HCT116 (cell line): Measurements from ENCODE around the gene FOXN3. TPM values are rescaled to one million over a fixed set of nuclear protein-coding genes. Genes with fewer than 3 reads are reported as not detected.

Experiments used
- ATAC-seq: fragments of 200-7000 bp; cut with Tn5 transposase; 2 replicates; pipeline ENCODE4 v1.9.1; 2020; ENCODE audit warnings: mild to moderate bottlenecking, moderate library complexity
- BruUV-seq: library from RNA; stranded (reverse); fragments of 400-500 nt; replicated peaks from 2 replicates; lab custom pipeline; 2021; lab: Mats Ljungman, UMichigan
- CTCF ChIA-PET: fragments of 300-600 bp; sonication (Branson Sonifier 250); formaldehyde crosslinking; loops from one replicate; lab custom pipeline; 2021; ENCODE audit warnings: antibody characterized with exemption; lab: Charles Lee
- POLR2A ChIA-PET: fragments of 300-600, 350-600 bp; sonication (Branson Sonifier 250); formaldehyde crosslinking; loops from one replicate; lab custom pipeline; 2021; ENCODE audit warnings: antibody characterized with exemption; lab: Charles Lee
- RAD21 ChIA-PET, 2 experiments: fragments of 300-600 bp; sonication (Branson Sonifier 250); formaldehyde crosslinking; loops; one replicate each; lab custom pipeline; 2023; ENCODE audit warnings: low total read pairs in 2 of 2; ENCODE audit not compliant: uncharacterized antibody in 2 of 2, unreplicated experiment in 2 of 2, low non-redundant PET in 1 of 2; lab: Charles Lee
- DNase-seq: peaks from one replicate; pipeline ENCODE4 v3.0.0-alpha.2; 2010; ENCODE audit warnings: low read depth, low spot score
- H2AFZ ChIP-seq: fragments of 200-600 bp; shearing (Covaris generic), sonication (generic); 2 replicates; pipeline ENCODE4 v1.6.1; 2017; ENCODE audit warnings: low read depth, mixed run types, mixed read lengths, antibody characterized with exemption, low read length; ENCODE audit not compliant: poor library complexity, severe bottlenecking
- H3K27ac ChIP-seq: 2 replicates; pipeline ENCODE4 v1.5.1; 2012; ENCODE audit warnings: low read depth, low read length
- H3K27me3 ChIP-seq: fragments of 200-600 bp; sonication (generic); 2 replicates; pipeline ENCODE4 v1.6.1; 2016; ENCODE audit warnings: mixed run types, low read length, mixed read lengths; ENCODE audit not compliant: insufficient read depth
- H3K36me3 ChIP-seq, 2 experiments: fragments of 200-500 bp in 1 of 2; fragments of 200-600 bp in 1 of 2; sonication (Bioruptor generic) in 1 of 2; sonication (generic) in 1 of 2; 2 replicates each; pipeline versions ENCODE4 v1.5.1 to v1.6.1; 2014 to 2016; ENCODE audit warnings: low read length in 2 of 2, inconsistent platforms in 1 of 2, mixed read lengths in 1 of 2, mixed run types in 1 of 2; ENCODE audit not compliant: insufficient read depth in 2 of 2, control insufficient read depth in 1 of 2
- H3K4me1 ChIP-seq, 2 experiments: fragments of 200-600 bp in 1 of 2; sonication (generic) in 1 of 2; 2 replicates each; pipeline versions ENCODE4 v1.5.1 to v1.6.1; 2012 to 2017; ENCODE audit warnings: low read length in 2 of 2, inconsistent platforms in 1 of 2, mild to moderate bottlenecking in 1 of 2, mixed read lengths in 1 of 2, mixed run types in 1 of 2, moderate library complexity in 1 of 2; ENCODE audit not compliant: insufficient read depth in 2 of 2, control insufficient read depth in 1 of 2
- H3K4me2 ChIP-seq: fragments of 200-600 bp; sonication (generic); 2 replicates; pipeline ENCODE4 v1.6.1; 2017; ENCODE audit warnings: mixed run types, low read length, mixed read lengths
- H3K4me3 ChIP-seq, 2 experiments: fragments of 200-600 bp in 1 of 2; sonication (generic) in 1 of 2; replicated peaks in 1 of 2; 2 replicates each; pipeline ENCODE4 v1.5.1; 2011 to 2016; ENCODE audit warnings: low read length in 2 of 2, control low read depth in 1 of 2, low read depth in 1 of 2, mild to moderate bottlenecking in 1 of 2, mixed read lengths in 1 of 2, mixed run types in 1 of 2
- H3K79me2 ChIP-seq: fragments of 200-600 bp; sonication (generic); 2 replicates; pipeline ENCODE4 v1.6.1; 2017; ENCODE audit warnings: mild to moderate bottlenecking, mixed run types, low read length, moderate library complexity, mixed read lengths; ENCODE audit not compliant: insufficient read depth
- H3K9ac ChIP-seq: fragments of 200-600 bp; sonication (generic); 2 replicates; pipeline ENCODE4 v1.6.1; 2016; ENCODE audit warnings: low read length, mixed read lengths
- H3K9me2 ChIP-seq: fragments of 200-600 bp; sonication (generic), shearing (Covaris generic); 2 replicates; pipeline ENCODE4 v1.6.1; 2017; ENCODE audit warnings: mixed run types, mild to moderate bottlenecking, moderate library complexity; ENCODE audit not compliant: insufficient read depth
- H3K9me3 ChIP-seq, 2 experiments: fragments of 200-500 bp in 1 of 2; fragments of 200-600 bp in 1 of 2; sonication (Bioruptor generic) in 1 of 2; sonication (generic) in 1 of 2; 2 replicates each; pipeline ENCODE4 v1.6.1; 2014 to 2017; ENCODE audit warnings: low read length in 2 of 2, mixed read lengths in 2 of 2, inconsistent platforms in 1 of 2, low read depth in 1 of 2, mild to moderate bottlenecking in 1 of 2, mixed run types in 1 of 2, moderate library complexity in 1 of 2; ENCODE audit not compliant: control insufficient read depth in 1 of 2, insufficient read depth in 1 of 2
- H4K20me1 ChIP-seq: fragments of 200-600 bp; sonication (generic), shearing (Covaris generic); 2 replicates; pipeline ENCODE4 v1.6.1; 2017; ENCODE audit warnings: mixed run types, mild to moderate bottlenecking, moderate library complexity; ENCODE audit not compliant: insufficient read depth
- ATF3 ChIP-seq: IDR thresholded peaks from 2 replicates; pipeline ENCODE4 v1.6.1; 2012
- CBX3 ChIP-seq: IDR thresholded peaks from 2 replicates; pipeline ENCODE4 v1.6.1; 2012; ENCODE audit warnings: low read depth
- CEBPB ChIP-seq: IDR thresholded peaks from 2 replicates; pipeline ENCODE4 v1.6.1; 2012; ENCODE audit warnings: low read depth
- CTCF ChIP-seq, 3 experiments: fragments of 200-600 bp in 1 of 3; sonication (generic) in 1 of 3; IDR thresholded peaks in 2 of 3; conservative IDR thresholded peaks in 1 of 3; 2 replicates each; pipeline ENCODE4 v1.5.1; 2012 to 2017; ENCODE audit warnings: low read depth in 2 of 3, low read length in 2 of 3, antibody characterized with exemption in 1 of 3, borderline replicate concordance in 1 of 3, control low read depth in 1 of 3, mild to moderate bottlenecking in 1 of 3, mixed read lengths in 1 of 3, mixed run types in 1 of 3, moderate library complexity in 1 of 3; ENCODE audit not compliant: insufficient read depth in 1 of 3
- ELF1 ChIP-seq: IDR thresholded peaks from 2 replicates; pipeline ENCODE4 v1.6.1; 2012; ENCODE audit warnings: low read depth, borderline replicate concordance
- EZH2 ChIP-seq: fragments of 200-600 bp; sonication (generic); IDR thresholded peaks from 2 replicates; pipeline ENCODE4 v1.6.1; 2017; ENCODE audit warnings: antibody characterized with exemption, mixed run types
- EZH2phosphoT487 ChIP-seq: fragments of 200-600 bp; IDR thresholded peaks from 2 replicates; pipeline ENCODE4 v1.6.1; 2018; ENCODE audit warnings: antibody characterized with exemption, borderline replicate concordance
- FOSL1 ChIP-seq: IDR thresholded peaks from 2 replicates; pipeline ENCODE4 v1.6.1; 2012; ENCODE audit warnings: low read depth
- JUND ChIP-seq: IDR thresholded peaks from 2 replicates; pipeline ENCODE4 v1.6.1; 2012
- POLR2A ChIP-seq: IDR thresholded peaks from 2 replicates; pipeline ENCODE4 v1.7.0; 2011; ENCODE audit warnings: borderline replicate concordance; ENCODE audit not compliant: insufficient read depth, insufficient read length; ENCODE audit errors: extremely low read depth
- POLR2AphosphoS5 ChIP-seq: IDR thresholded peaks from 2 replicates; pipeline ENCODE4 v1.6.1; 2011; ENCODE audit warnings: mild to moderate bottlenecking, low read depth, low read length, moderate library complexity
- RAD21 ChIP-seq: IDR thresholded peaks from 2 replicates; pipeline ENCODE4 v1.6.1; 2012; ENCODE audit warnings: low read depth, mild to moderate bottlenecking
- SIN3A ChIP-seq: IDR thresholded peaks from 2 replicates; pipeline ENCODE4 v1.6.1; 2012; ENCODE audit warnings: low read depth
- SP1 ChIP-seq: IDR thresholded peaks from 2 replicates; pipeline ENCODE4 v1.6.1; 2012; ENCODE audit warnings: low read depth
- SRF ChIP-seq: IDR thresholded peaks from 2 replicates; pipeline ENCODE4 v1.6.1; 2012; ENCODE audit warnings: low read depth
- TCF7L2 ChIP-seq: IDR thresholded peaks from 2 replicates; pipeline ENCODE4 v1.7.0; 2011; ENCODE audit warnings: borderline replicate concordance, inconsistent platforms; ENCODE audit not compliant: insufficient read depth, insufficient read length; ENCODE audit errors: extremely low read depth
- YY1 ChIP-seq: IDR thresholded peaks from 2 replicates; pipeline ENCODE4 v1.6.1; 2011; ENCODE audit warnings: low read length, low read depth, moderate library complexity, mild to moderate bottlenecking; ENCODE audit not compliant: insufficient replicate concordance; ENCODE audit errors: extremely low read depth
- intact Hi-C: fragments of 100-400 bp; cut with micrococcal nuclease; formaldehyde crosslinking; loops from 2 replicates; pipeline ENCODE4 v1.10.0; 2022
- total RNA-seq: library from RNA; stranded (reverse); gene quantifications from one replicate; pipeline ENCODE4 v1.2.1, GENCODE V29; 2021; ENCODE audit not compliant: unreplicated experiment
- TF ChIP-seq, protein P1 (sequence below): IDR thresholded peaks from 2 replicates; pipeline ENCODE4 v1.6.1; 2011; ENCODE audit warnings: mild to moderate bottlenecking, low read length, moderate library complexity; ENCODE audit not compliant: insufficient replicate concordance; ENCODE audit errors: extremely low read depth

The FOXN3 gene
- total RNA-seq, 1 experiment from 2014 or later, result 20.0 TPM

- no peaks in the 10 kb centered on the region for H3K79me2 ChIP-seq
- CTCF ChIA-PET, result no interaction called here
- intact Hi-C loops, result no loop called here
Measured at GRCh38 chr14:89226801-89227495, 190.1 kb downstream of the FOXN3 start.

More at GRCh38 chr14:89226801-89227495, 190.1 kb downstream of the FOXN3 start:
- no peaks in the 10 kb centered on the region for H3K27me3 ChIP-seq
- TF ChIP-seq POLR2AphosphoS5, result no peak
- TF ChIP-seq FOSL1, result no peak
- no peak for TF ChIP-seq CEBPB
- TF ChIP-seq SP1, result no peak
- no peak for TF ChIP-seq POLR2A
- no peak for TF ChIP-seq SIN3A
- TF ChIP-seq CBX3, result no peak
- TF ChIP-seq ATF3, result no peak
- no peak for TF ChIP-seq YY1
- no peak for TF ChIP-seq EZH2
- TF ChIP-seq, protein P1, sequence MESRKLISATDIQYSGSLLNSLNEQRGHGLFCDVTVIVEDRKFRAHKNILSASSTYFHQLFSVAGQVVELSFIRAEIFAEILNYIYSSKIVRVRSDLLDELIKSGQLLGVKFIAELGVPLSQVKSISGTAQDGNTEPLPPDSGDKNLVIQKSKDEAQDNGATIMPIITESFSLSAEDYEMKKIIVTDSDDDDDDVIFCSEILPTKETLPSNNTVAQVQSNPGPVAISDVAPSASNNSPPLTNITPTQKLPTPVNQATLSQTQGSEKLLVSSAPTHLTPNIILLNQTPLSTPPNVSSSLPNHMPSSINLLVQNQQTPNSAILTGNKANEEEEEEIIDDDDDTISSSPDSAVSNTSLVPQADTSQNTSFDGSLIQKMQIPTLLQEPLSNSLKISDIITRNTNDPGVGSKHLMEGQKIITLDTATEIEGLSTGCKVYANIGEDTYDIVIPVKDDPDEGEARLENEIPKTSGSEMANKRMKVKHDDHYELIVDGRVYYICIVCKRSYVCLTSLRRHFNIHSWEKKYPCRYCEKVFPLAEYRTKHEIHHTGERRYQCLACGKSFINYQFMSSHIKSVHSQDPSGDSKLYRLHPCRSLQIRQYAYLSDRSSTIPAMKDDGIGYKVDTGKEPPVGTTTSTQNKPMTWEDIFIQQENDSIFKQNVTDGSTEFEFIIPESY, result no peak
- no peak for TF ChIP-seq JUND
- no peak for TF ChIP-seq SRF
- TF ChIP-seq TCF7L2, result no peak
- TF ChIP-seq CTCF (IDR thresholded peaks at IDR 0.05 in 2 of 3, conservative IDR thresholded peaks at IDR 0.05 in 1 of 3; ENCODE audit: borderline replicate concordance in 1 of 3, insufficient read depth in 1 of 3, low read depth in 2 of 3, low read length in 2 of 3), result no peak
- TF ChIP-seq RAD21, result no peak
- no peak for TF ChIP-seq EZH2phosphoT487
- no peak for TF ChIP-seq ELF1
- no peaks in the 10 kb centered on the region for H4K20me1 ChIP-seq
- ChIA-PET POLR2A (no interaction called here), RAD21 (no interaction called here)
- H3K27ac ChIP-seq, result no peak overlapping the region
- H3K9me3 ChIP-seq, result no peaks in the 10 kb centered on the region
- no peak for DNase-seq
- H3K4me3 ChIP-seq, result no peak overlapping the region
- BruUV-seq, result no TSS peak
- no peaks in the 10 kb centered on the region for H3K4me1 ChIP-seq
- H3K9ac ChIP-seq, result no peak overlapping the region
- no peak for ATAC-seq
- no peaks in the 10 kb centered on the region for H3K36me3 ChIP-seq
- H2AFZ ChIP-seq, result no peak overlapping the region
- no peak overlapping the region for H3K4me2 ChIP-seq
- H3K9me2 ChIP-seq, result no peaks in the 10 kb centered on the region
